GM19467 (cell line): ENCODE data around the gene ROR1.

Experiments
- ATAC-seq: cut with Tn5 transposase; IDR thresholded peaks from one replicate; pipeline ENCODE4 v1.9.1; 2021; ENCODE audit warnings: mild to moderate bottlenecking, moderate library complexity; ENCODE audit not compliant: unreplicated experiment

The ROR1 gene

GRCh38 chr1:63903947-63904610 lies 130.3 kb downstream of the ROR1 start:
- no peak for ATAC-seq

GRCh38 chr1:63904826-63905225 lies 131.0 kb downstream of the ROR1 start:
- ATAC-seq = no peak

- no peak for ATAC-seq
Observed at GRCh38 chr1:63906047-63906704, 132.4 kb downstream of the ROR1 start.

- no peak for ATAC-seq
Observed at GRCh38 chr1:63907051-63907450, 133.2 kb downstream of the ROR1 start.

- ATAC-seq = no peak
Observed at GRCh38 chr1:63908016-63908415, 134.2 kb downstream of the ROR1 start.

- ATAC-seq = no peak
Observed at GRCh38 chr1:63909526-63909925, 135.7 kb downstream of the ROR1 start.

- no peak for ATAC-seq
Observed at GRCh38 chr1:63911049-63911448, 137.2 kb downstream of the ROR1 start.

- ATAC-seq = no peak
Observed at GRCh38 chr1:63912643-63913042, 138.8 kb downstream of the ROR1 start.

GRCh38 chr1:63913533-63913932 lies 139.7 kb downstream of the ROR1 start:
- no peak for ATAC-seq

GRCh38 chr1:63914241-63914640 lies 140.4 kb downstream of the ROR1 start:
- no peak for ATAC-seq

- ATAC-seq = no peak
Observed at GRCh38 chr1:63914706-63915105, 140.9 kb downstream of the ROR1 start.

GRCh38 chr1:63915121-63915520 lies 141.3 kb downstream of the ROR1 start:
- no peak for ATAC-seq

GRCh38 chr1:63916485-63917360 lies 142.9 kb downstream of the ROR1 start:
- ATAC-seq = no peak

GRCh38 chr1:63917571-63918417 lies 144.0 kb downstream of the ROR1 start:
- no peak for ATAC-seq

- ATAC-seq = no peak
Observed at GRCh38 chr1:63918418-63918945, 144.7 kb downstream of the ROR1 start.

- ATAC-seq = no peak
Observed at GRCh38 chr1:63920154-63921117, 146.6 kb downstream of the ROR1 start.

GRCh38 chr1:63921359-63921758 lies 147.5 kb downstream of the ROR1 start:
- ATAC-seq = no peak

GRCh38 chr1:63921802-63922201 lies 148.0 kb downstream of the ROR1 start:
- ATAC-seq = no peak

- no peak for ATAC-seq
Observed at GRCh38 chr1:63922848-63923247, 149.0 kb downstream of the ROR1 start.
